ENCODE results near the gene HACD4. TPM values are rescaled to one million over a fixed set of nuclear protein-coding genes. Genes with fewer than 3 reads are reported as not detected.

The HACD4 gene
- total RNA-seq, 2 experiments from 2014 or later = 4.0 to 4.1 TPM

- ChIA-PET CTCF (no interaction called here), POLR2A (interaction anchor here (0.9 kb wide), 1 partner anchor 25 kb away, joined by 4 read pairs; no protein-coding TSS in a partner anchor)
- Mint-ChIP-seq H3K4me3 (no peak overlapping the region), H3K27ac (no peak overlapping the region), H3K9me3 (peaks cover 1% of the 10 kb centered on the region), H3K27me3 (no peaks in the 10 kb centered on the region), H3K36me3 (ENCODE audit: low read depth) (peaks cover 24% of the 10 kb centered on the region), H3K4me1 (ENCODE audit: low read depth) (peaks cover 26% of the 10 kb centered on the region)
- DNase-seq = no peak
- intact Hi-C loops (cut with micrococcal nuclease) = no loop called here
- TF ChIP-seq CTCF (IDR thresholded peaks at IDR 0.05) = no peak
- no peak for ATAC-seq
Measured at GRCh38 chr9:21027295-21027694, 4.1 kb downstream of the HACD4 start.

- H3K4me1 Mint-ChIP-seq (ENCODE audit: low read depth) = peaks cover 24% of the 10 kb centered on the region
- TF ChIP-seq CTCF (IDR thresholded peaks at IDR 0.05) = no peak
Measured at GRCh38 chr9:21023861-21024260, 7.6 kb downstream of the HACD4 start.

GRCh38 chr9:21018177-21018576 is 13.3 kb downstream of the HACD4 start:
- DNase-seq (no peak), ATAC-seq (no peak)
- Mint-ChIP-seq H3K27me3 (no peaks in the 10 kb centered on the region), H3K9me3 (peaks cover 5% of the 10 kb centered on the region), H3K4me1 (ENCODE audit: low read depth) (peaks cover 6% of the 10 kb centered on the region), H3K36me3 (ENCODE audit: low read depth) (peaks cover 40% of the 10 kb centered on the region), H3K27ac (no peak overlapping the region), H3K4me3 (no peak overlapping the region)
- intact Hi-C loops (cut with micrococcal nuclease) = no loop called here
- no peak for TF ChIP-seq CTCF (IDR thresholded peaks at IDR 0.05)
- ChIA-PET POLR2A (no interaction called here), CTCF (interaction anchor here (1.0 to 1.2 kb wide), 2 partner anchors 77 to 177 kb away, joined by 3 read pairs; no protein-coding TSS in a partner anchor)

More at GRCh38 chr9:21023861-21024260, 7.6 kb downstream of the HACD4 start:
- ChIA-PET POLR2A (no interaction called here), CTCF (no interaction called here)
- Mint-ChIP-seq H3K9me3 (peaks cover 5% of the 10 kb centered on the region), H3K4me3 (no peak overlapping the region), H3K36me3 (ENCODE audit: low read depth) (peaks cover 30% of the 10 kb centered on the region), H3K27ac (no peak overlapping the region), H3K27me3 (no peaks in the 10 kb centered on the region)
- DNase-seq = no peak
- no peak for ATAC-seq
- intact Hi-C loops (cut with micrococcal nuclease) = no loop called here

DNA sequence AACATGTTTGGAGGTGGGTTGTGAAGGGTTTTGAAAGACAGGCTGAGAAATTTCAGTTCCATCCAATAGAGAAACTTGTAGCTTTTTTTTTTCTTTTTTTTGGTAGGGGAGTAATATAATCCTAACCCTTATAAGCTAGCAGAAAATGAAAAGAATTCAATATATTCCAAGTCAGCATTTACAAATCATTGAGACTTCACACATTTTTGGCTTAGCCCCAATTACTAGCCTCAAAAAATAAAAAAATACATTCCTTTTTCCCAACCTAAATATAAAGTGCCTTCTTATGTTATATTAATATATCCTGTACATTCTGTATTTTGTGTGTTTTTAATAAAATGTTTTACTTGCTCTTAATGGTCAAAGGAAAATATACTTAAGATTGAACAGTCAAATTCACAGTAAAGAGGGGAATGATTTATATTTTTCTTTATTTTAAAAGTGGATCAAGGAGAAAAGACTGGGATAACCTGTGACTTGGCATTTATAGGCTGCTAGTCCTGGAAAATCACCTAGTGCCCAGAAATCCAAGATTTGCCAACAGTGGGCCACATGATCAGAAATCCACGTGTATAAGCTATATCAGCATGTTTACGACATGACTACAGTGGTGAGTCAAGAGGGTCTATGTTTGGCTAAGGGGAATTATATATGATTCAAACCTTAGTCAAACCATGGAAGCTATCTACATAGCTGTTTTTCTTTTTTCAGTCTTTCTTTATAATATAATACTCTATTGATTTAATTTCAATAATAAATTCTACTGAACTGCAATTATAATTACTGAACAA is 14.5 kb downstream of the HACD4 start:
- Mint-ChIP-seq H3K4me1 (ENCODE audit: low read depth) (peaks cover 2% of the 10 kb centered on the region), H3K4me3 (no peak overlapping the region), H3K36me3 (ENCODE audit: low read depth) (peaks cover 40% of the 10 kb centered on the region), H3K27me3 (no peaks in the 10 kb centered on the region), H3K27ac (no peak overlapping the region), H3K9me3 (no peaks in the 10 kb centered on the region)
- TF ChIP-seq CTCF (IDR thresholded peaks at IDR 0.05) = no peak
- intact Hi-C loops (cut with micrococcal nuclease) = no loop called here
- ChIA-PET CTCF (interaction anchor here (1.0 to 1.2 kb wide), 2 partner anchors 76 to 178 kb away, joined by 3 read pairs; no protein-coding TSS in a partner anchor), POLR2A (no interaction called here)
- no peak for DNase-seq
- ATAC-seq = no peak

DNA sequence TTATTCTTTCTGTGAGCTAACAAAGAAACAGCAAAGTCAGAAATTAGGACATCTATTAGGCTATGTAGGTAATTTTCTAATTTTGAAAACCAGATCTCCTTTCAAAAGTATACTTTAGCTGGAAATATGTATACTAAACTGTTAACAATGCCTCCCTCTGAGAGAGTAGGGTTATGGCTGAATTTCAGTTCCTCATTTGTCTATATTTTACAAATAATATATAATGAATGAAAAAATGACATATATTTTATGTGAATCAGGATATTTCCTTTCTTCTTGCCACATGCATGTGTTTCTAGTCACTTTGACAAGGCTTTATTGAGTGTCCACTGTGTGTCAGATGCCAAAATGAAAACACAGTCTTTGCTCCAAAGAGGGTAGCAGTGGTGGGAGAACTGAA is 15.4 kb downstream of the HACD4 start:
- H3K4me3 Mint-ChIP-seq = no peak overlapping the region
- no peak for DNase-seq
- ChIA-PET CTCF (interaction anchor here (1.1 kb wide), 1 partner anchor 132 kb away, joined by 3 read pairs; no protein-coding TSS in a partner anchor), POLR2A (no interaction called here)
- no peaks in the 10 kb centered on the region for H3K27me3 Mint-ChIP-seq
- peaks cover 42% of the 10 kb centered on the region for H3K36me3 Mint-ChIP-seq (ENCODE audit: low read depth)
- no peaks in the 10 kb centered on the region for H3K4me1 Mint-ChIP-seq (ENCODE audit: low read depth)
- no peak overlapping the region for H3K27ac Mint-ChIP-seq
- H3K9me3 Mint-ChIP-seq = no peaks in the 10 kb centered on the region
- ATAC-seq = no peak
- intact Hi-C loops (cut with micrococcal nuclease) = no loop called here
- no peak for TF ChIP-seq CTCF (IDR thresholded peaks at IDR 0.05)

Data from activated CD8-positive, alpha-beta T cell treated with anti-CD3 and anti-CD28 coated beads for 36 hours (primary cell).